Stimulated activated CD8-positive, alpha-beta memory T cell treated with anti-CD3 and anti-CD28 coated beads, Interleukin-12 subunit alpha, Interleukin-12 subunit beta, amount 100 ng/mL, for 4 hours (primary cell): ENCODE measurements around the gene ZBTB48.

ENCODE experiments used
- DNase-seq: peaks from one replicate; pipeline ENCODE4 v3.0.0-alpha.2; 2020; ENCODE audit warnings: low read depth

The ZBTB48 gene

DNA sequence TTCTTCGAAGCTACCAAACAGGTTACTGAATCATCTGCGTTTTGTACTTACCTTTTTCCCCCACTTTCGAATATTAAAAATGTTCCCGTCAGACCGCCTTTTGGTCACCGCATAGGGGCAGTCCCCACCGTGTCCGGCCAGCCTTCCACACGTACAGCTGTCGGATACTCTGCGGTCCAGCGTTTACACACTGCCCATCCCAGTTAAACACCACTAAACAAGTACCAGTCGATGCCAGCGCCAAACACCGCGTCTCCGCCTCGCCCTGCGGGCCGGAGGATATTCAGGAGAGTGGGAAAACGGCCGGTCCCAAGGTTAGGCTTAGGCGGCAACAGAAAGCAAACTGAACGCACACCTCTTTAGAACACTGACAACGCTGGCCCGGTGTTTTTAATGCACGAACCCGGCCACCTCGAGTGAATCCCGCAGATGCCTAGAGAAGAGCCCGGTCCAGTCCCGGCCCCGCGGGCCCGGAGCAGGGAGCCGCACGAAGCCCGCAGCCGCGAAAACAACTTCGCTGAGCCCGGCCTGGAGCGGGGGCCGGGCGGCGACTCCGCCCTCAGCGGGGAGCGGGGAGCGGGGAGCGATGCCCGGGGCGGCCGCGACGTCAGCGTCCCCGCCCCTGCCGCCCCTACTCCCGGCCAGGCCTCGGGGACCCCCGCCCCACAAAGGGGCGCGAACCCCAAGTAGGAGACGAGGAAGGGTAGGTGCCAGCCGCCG, 33.0 kb downstream of the ZBTB48 start:
- DNase-seq = no peak

DNA sequence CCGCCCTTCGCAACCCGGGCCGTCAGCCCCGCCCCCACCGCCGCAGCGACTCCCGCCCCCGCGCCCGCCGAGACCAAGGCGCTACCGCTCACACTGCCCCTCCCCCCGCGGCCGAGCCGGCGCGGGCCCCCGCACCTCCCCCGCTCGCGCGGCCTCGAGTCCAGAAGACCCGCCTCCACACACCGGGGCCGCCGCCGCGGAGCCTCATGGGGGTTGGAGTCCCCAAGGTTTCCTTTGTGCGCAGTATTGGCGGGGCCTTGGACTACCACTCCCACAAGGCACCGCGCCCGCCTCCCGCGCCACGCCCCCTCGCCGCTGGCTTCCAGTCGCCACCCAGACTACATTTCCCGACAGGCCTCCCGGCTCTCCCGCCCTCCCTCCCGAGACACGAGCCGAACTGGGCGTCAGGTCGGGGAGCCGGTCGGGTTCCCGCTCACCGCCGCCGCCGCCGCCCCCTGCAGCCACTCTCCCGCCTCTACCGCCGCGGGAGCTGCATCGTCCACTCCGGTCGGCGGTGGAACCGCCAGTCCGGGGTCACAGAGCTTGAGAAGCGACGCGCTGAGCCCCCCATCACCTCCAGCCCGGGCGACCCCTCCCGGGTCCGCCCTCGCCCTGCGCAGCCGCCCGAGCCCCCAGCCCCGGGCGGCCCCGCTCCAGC, 33.7 kb downstream of the ZBTB48 start, which contains the start of gene PHF13:
PHF13 (plus strand) TSS at position 371 of the 658 bp plus-strand sequence. CDS start 336 bp downstream, outside the sequence.
- DNase-seq = peak; percentile 100

DNA sequence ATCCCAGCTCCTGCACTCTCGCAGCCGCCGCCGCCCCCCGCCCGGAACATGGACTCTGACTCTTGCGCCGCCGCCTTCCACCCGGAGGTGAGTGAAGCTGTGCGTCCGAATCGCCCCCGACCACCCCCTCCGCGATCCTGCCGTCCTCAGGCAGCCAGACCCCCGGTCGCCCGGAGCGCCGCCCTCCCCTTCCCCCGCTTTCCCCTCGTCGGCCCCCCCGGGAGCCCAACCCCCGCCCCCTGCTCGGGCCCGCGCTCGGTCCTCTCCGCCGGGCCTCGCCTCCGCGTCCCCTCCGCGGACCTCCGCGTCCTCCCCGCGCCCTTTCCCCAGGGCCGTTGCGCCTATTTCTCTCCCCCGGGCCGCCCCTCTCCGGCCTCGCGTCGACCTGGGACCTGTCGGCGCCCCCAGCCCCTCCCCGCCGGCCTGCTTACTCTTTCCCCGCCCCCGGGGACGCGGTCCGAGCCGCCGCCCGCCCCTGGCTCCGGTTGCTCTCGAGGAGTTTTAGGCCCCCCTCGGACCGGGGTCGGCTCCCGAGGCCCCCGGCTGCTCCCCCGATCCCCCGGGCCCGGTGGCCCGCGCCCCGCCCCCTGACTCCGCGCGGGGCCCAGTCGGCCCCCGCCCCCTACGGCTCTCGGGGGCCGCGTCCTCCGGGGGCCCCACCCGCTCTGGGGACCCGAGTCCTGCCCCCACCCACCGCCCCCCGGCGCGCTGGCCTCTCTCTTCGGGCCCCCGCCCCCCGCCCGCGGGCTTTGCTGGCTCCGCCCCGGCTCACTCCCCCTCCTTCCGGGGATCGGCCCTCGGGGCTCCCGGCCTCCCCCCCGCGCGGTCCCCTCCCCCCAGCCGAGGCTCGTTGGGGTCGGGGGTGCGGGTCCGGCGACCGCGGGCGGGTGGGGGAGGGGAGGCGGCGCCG, 34.5 kb downstream of the ZBTB48 start:
- peak; percentile 61 for DNase-seq

- DNase-seq = no peak
Observed at GRCh38 chr1:6614929-6615785, 35.4 kb downstream of the ZBTB48 start.

GRCh38 chr1:6619045-6619444, 39.3 kb downstream of the ZBTB48 start:
- DNase-seq = no peak

DNA sequence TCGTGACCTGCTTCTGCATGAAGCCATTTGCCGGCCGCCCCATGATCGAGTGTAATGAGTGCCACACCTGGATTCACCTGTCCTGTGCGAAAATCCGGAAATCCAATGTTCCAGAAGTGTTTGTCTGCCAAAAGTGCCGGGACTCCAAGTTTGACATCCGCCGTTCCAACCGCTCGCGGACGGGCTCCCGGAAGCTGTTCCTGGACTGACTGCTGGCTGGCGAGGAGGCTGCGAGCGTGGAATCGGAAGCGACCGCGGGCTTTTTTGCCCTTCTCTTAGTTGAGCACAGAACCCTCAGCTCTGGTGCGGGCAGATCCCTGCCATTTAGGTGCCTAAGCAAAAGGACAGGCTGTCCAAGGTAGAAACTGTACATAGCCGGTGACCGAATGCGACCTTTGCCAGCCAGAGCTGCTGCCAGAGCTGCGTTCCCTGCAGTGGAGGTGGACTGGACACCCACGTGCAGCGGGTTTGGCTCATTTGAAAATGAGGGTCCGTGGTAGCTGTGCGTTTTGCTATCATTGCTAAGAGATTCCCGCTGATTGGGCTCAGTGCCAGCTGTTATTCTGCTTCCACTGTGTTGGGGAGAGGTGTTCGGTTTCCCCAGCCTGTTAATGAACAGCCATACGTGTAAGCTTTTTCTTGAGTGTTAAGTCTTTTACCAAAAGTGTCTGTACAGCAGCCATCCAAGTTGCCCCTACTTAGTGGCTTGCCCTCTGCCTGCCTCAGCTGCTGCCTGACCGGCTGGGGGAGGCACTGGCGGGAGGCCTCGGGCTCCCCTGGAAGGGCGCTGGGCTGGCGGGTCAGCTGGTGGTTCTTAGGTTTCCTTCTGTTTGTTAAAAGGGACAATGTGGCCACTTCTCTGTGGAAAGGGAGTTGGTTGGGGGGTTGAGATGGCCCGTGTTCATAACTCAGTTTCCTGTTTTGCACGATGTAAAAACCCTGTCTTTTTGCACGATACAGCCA, 41.9 kb downstream of the ZBTB48 start:
- DNase-seq = no peak

GRCh38 chr1:6622396-6623152, 42.8 kb downstream of the ZBTB48 start:
- DNase-seq = no peak

DNA sequence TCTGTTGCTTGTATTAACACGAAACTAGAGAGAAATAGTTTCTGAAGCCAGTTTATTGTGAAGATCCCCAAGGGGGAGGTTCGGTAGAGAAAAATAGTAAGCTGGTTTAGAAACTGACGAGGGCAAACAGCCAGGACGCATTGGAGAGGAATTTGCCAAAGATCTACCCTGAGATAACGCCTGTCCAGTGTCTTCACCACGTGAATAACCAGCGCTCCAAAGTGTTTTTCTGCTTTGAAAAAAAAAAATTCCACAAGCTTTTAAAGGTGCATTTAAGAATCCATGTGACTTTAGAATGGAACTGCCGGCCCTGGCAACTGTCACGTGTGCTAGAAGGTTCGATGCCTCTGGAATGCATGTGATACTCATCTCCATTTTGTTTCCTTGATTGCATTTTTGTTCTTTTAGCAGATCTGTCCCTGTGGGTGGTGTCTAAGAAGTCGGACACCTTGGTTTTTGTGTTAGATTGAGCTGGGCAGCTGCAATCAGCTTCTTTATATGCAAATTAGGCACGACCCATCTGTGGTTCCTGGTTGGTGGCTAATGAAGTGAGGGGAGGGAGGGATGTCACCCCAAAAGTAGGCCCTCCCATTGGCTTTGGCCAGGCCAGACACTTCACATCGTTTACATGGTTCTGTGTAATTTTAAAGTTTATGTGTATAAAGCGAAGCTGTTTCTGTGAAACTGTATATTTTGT, 43.6 kb downstream of the ZBTB48 start:
- DNase-seq = no peak

- DNase-seq = peak; percentile 77
Observed at GRCh38 chr1:6624710-6625583, 45.2 kb downstream of the ZBTB48 start, which contains the start of gene THAP3. TSS of gene THAP3 (plus strand) at chr1:6624868. CDS start at chr1:6625219, 351 bp downstream.

DNA sequence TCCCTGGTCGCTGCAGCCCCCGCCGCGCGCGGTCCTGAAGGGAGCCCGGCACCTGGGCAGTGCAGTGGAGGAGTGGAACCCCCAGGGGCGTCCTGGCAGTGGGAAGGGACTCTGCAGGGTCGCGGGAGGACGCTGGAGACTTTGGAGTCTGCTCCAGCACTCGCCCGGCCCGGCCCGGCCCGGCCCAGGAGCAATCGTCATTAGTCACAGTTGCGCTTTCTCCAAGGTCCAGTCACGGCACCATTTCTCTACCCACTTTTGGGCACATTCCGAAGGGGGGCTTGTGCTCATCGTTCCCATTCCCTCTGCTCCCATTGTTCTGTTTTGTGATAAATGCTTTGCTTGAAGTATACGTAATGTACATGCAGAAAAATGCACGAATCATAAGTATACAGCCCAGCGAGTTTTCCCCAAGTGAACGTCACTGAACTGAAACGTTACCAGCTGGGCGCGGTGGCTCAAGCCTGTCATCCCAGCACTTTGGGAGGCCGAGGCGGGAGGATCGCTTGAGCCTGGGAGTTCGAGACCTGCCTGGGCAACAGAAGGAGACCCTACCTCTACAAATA, 45.9 kb downstream of the ZBTB48 start:
- no peak for DNase-seq

DNA sequence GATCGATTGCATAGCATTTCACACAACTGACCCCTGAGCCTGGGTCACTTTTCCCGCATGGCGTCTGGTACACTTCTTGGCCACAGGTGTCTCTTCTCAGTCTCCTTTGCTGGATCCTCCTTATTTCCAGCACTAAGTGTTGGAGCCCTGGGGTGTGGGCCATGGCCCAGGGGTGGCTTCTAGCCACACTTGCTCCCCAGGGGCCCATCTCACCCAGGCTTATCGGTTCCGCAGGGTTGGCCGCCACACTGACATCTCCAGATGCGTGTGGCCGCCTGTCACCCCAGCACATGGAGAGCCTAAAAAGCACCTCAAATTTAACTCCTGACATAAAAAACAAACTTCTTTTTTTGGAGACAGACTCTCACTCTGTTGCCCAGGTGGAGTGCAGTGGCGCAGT, 47.2 kb downstream of the ZBTB48 start:
- no peak for DNase-seq

DNA sequence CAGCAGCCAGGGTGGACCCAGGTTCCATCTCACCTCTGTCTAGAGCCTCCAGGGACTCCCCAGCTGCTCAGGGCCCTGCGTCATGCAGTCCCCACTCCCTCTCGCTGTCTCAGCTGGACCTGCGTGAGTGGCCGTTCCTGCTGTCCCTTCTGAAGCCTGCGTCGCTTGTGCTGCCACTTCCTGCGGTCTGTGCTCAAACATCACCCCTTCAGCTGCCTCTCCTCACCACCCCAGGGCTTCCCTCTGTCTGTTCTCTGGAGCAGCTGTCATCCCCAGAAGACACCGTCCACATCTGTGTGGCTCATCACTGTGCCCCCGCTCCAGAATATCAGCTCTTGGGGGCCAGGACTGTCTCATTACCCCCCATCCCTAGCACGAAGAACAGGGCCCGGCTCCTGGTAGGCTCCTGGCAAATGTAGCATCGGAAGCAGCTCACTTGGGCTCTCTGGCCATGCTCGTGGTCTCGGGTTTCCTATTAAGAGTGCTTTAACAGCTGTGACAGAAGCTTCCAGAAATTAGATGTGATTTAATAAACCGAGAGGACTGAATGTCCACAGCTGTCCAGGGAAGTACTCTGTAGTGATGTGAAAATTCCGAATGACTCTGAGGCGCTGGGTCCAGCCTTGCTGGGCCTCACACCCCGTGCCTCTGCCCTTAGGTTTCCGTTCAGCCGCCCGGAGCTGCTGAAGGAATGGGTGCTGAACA, 48.2 kb downstream of the ZBTB48 start:
- no peak for DNase-seq

- DNase-seq = no peak
Observed at GRCh38 chr1:6628971-6629479, 49.2 kb downstream of the ZBTB48 start.

GRCh38 chr1:6630027-6630426, 50.2 kb downstream of the ZBTB48 start:
- DNase-seq = no peak

DNA sequence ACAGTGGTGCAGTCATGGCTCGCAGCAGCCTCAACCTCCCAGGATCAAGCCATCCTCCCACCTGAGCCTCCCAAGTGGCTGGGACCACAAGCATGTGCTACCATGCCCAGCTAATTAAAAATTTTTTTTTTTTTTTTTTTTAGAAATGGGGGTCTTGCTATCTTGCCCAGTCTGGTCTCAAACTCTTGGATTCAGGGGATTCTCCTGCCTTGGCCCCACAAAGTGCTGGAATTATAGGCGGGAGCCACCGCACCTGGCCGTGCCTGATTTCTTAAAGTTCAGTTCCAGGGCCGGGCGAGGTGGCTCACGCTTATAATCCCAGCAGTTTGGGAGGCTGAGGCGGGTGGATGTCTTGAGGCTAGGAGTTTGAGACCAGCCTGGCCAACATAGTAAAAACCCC, 51.3 kb downstream of the ZBTB48 start:
- no peak for DNase-seq

DNA sequence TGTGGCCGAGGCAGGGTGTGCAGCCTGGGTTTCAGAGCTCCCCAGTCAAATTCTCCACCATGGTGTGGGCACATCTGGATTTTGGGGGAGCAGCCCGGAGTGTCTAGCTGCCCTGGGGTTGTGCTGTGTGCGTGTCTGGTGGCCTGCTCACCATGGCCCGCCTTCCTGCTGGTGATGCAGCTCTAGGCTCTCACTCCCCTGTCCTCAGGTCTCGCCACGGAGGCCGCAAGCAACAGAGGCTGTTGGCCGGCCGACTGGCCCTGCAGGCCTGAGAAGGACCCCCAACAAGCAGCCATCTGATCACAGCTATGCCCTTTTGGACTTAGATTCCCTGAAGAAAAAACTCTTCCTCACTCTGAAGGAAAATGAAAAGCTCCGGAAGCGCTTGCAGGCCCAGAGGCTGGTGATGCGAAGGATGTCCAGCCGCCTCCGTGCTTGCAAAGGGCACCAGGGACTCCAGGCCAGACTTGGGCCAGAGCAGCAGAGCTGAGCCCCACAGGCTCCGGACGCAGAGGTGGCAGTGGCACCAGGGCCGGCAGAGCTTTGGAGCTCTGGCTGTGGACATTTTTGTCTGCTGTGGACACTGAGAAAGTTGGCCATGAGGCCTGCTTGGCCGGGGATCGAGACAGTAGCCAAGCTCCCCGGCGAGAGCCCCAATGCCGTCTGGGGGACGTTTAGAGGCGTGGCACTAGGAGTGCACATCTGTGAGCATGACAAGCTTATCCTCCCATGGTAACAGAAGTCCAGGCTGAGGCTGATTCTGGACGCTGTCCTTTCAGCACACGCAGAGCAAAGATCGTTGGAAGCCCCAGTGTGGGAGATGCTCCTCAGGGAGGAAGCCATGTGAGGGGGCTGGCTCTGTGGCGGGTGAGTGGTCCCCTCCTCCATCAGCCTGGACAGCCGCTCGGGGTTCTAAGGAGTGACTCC, 53.1 kb downstream of the ZBTB48 start:
- no peak for DNase-seq
